Activated gamma-delta T cell treated with anti-CD3 and anti-CD28 coated beads, Interleukin-2, amount 50 U/mL, for 16 hours (primary cell): ENCODE measurements around the gene EZR.

Experiments
- DNase-seq: peaks from one replicate; pipeline ENCODE4 v3.0.0-alpha.2; 2020; ENCODE audit warnings: low read depth

The EZR gene

DNA sequence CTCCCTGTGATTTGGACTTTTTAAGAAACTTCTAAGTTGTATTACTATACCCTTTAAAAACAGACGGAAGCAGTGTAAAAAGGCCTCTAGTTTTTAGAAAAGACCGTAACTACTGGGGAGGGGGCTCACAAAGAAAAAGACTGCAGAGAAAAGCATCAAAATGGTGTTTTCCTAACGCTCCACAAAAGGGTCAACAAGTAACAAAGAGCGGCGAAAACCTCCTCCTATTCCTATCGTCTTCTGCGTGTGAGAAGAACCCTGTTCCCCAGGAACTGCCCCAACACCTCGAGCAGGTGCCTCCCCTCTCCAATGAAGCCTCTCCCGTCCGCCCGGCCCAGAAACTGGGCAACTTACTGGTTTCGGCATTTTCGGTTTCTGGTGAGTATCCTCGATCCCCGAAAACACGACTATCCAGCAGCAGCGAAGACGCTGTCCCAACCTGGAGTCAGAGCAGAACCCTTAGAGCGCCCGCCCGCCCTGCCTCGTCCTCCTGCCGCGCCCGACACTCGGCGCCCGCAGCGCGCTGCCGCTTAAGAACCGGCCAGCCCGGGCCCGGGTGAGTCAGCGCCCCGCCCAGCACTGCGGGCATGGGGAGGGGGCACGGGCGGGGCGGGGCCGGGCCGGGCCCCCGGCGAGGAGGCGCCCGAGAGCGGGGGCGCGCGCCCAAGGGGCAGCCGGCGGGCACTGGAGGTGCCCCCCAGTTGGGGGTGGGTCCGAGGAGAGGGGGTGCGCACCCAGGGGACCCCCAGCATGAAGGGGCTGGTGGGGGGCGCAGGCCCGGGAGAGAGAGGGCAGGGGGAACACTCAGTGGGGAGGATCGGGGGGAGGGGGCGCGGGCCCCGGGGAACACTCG is 1.2 kb downstream of the EZR start:
- DNase-seq = peak; percentile 71

DNA sequence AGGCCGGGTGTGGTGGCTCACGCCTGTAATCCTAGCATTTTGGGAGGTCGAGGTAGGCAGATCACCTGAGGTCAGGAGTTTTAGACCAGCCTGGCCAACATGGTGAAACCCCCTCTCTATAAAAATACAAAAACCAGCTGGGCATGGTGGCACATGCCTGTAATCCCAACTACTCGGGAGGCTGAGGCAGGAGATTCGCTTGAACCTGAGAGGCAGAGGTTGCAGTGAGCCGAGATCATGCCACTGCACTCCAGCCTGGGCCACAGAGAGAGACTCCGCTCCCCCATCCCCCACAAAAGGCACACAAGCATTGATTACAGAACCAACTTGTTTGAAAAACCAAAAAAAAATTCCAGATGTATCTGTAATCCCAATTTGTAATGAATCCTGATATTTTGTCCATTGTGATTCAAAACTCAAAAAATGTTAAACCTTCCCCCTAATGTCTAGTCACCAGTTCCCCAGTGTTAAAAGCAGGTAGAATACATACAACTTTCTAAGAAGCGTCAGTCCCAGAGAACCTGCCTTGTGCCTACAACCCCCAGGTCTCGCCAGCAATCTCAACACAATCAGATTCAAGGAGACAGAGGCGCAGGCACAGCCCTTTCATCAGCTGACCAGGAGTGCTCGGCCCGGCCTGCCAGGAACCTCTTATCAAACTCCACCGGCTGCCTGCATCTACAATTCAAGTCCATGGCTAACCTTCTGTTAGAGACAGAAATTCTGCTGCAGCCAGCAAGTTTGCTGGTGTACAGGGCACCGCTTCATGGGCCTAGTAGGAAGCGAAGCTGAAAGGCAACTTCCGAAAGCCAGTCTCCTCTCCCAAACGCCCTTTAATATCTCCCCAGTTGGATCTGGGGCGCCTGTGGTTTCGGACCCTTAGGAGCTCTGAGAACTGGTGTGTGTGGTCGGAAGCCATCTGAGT is 2.1 kb downstream of the EZR start:
- no peak for DNase-seq

DNA sequence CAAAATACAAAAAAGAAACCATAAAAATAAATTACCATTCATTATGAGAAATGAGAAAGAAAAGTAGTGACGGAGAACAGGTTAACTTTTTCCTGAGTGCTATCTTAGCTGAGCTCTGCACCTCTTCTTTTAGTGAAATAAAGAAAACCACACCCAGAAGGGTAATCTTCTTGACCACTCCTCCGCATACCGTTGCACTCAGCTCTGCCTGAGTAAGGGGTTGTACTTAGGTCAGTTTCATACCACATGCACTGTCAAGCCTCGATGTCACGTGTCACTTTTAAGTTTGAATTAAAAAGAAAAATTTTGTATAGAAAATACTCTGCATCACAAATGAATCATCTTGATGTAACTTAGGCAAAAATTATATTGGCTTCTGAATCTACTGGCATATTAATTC is 2.8 kb downstream of the EZR start:
- no peak for DNase-seq

DNA sequence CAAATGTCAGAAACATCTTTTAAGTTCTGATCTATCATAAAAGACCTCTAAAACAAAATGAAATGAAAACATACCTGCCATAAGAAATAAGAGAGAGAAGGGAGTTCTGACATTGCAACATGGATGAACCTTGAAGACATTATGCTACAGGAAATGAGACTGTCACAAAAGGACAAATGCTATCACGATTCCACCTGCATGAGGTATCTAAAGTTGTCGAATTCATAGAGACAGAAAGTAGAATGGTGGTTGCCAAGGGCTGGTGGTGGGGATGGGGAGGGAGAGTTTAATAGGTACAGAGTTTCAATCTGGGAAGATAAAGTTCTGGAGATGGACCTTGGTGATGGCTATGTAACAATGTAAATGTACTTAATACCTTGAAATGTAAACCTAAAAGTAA is 3.3 kb downstream of the EZR start:
- no peak for DNase-seq

DNA sequence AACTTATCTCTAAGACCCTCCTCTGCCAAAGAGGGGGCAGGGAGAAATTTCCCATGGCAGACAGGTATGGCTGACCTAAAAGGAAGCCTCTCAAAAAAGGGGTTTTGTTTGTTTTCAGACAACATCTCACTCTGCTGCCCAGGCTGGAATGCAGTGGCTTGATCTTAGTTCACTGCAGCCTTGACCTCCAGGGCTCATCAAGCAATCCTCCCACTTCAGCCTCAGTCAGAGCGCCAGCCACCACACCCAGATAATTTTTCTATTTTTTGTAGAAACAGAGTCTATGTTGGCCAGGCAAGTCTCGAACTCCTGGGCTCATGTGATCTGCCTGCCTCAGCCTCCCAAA is 3.8 kb downstream of the EZR start:
- no peak for DNase-seq

DNA sequence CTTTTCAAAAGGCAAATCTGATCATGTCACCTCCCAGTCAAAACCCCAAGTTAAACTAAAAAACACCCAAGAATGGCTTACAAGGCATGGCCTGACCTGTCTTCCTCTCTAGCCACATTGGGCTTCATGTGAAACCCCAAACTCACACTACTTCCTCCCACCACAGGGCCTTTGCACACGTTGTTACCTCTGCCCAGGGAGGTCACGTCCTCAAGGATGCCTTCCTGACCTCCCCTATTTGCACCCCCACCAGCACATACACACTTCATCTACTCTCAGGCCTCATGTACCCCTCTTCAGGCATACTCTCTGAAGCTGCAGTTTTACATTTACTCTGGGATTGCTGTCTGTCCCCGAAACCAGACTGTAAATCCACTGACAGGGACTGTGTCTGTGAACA is 6.1 kb downstream of the EZR start:
- DNase-seq = no peak

DNA sequence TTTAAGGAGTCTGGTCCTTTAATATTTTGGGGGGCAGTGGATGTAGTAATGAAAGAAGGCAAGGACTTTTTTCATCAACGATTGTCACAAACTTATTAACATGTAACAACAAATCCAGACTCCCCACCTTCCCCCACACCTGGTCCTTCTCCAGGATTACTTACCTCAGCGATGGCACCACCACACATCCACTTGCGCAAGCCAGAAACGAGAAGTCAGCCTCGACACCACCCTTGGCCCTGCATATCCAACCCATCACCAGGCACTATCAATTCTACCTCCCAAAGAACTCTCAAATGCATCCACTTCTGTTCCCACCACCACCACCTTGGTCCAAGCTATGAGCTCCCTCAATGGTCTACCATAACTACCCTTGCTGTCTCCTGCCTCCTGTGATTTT is 6.6 kb downstream of the EZR start:
- no peak for DNase-seq

DNA sequence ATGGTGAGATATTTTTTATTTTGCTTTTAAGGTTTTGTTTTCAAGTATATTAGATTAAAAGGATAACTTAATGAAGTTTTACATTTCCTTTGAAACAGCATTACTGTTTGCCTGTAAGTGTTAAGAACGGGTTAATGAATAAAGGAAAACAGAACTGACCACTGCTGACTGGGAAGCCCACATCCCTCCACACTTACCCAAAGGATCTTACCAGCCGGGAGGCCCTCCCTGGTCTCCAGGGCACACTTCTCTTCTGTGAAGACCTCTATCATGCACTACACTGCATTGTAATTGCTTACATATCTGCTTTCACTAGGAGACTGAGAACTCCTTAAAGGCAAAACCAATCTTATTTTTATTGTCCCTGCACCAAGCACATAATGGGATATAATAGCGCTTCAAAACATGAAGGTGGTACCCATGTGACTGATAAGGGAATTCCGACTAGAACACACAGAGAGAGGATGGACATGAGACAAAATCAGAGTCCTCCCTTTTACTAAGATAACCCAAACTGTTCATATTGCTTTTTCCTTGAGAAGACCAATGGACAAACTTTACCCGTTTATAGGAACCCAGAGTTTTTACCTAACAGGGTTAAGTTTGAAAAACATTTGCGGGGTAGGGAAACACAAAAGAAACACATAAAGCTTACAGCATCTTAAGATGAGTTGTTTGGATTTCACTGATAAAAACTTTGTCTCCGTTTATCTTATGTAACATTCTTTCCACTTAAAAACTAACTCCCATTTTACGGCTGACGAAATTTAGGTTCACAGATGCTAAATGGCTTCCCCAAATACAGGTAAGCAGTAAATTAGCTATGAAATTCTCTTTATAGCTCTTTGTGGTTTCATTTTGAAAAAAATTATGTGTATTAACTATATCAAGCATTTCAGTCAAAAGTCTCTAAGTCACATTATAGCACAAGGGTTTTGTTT is 8.7 kb downstream of the EZR start:
- no peak for DNase-seq

DNA sequence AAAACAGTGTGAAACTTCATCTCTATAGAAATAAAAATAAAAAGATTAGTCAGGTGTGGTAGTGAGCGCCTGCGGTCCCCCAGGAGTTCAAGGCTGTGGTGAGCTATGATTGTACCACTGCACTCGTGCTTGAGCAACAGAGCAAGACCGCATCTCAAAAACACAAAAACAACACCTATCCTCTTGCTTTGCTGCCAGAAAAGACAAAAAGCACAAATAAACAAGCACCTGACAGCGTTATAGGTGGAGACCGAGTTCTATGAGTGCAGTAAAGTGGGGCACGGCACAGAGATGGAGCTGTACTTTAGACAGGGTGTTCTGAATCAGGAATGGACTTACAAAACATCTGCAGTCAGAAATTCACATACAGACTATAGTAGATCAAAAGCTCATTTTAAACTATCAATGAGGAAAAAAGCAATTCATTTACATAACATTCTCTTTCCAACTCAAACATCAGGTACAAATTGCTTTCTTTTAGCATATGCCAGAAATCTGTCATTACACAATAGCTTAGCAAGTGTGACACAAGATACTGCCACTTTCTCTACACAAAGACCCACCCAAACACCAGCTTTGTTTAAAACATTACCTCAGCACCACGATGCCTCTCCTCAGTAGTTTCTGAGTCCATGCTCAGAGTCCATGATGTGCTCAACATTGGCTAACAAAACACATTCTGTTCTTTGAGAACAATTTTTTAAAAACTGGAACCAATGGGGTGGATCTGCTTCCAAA is 10.1 kb downstream of the EZR start:
- no peak for DNase-seq

DNA sequence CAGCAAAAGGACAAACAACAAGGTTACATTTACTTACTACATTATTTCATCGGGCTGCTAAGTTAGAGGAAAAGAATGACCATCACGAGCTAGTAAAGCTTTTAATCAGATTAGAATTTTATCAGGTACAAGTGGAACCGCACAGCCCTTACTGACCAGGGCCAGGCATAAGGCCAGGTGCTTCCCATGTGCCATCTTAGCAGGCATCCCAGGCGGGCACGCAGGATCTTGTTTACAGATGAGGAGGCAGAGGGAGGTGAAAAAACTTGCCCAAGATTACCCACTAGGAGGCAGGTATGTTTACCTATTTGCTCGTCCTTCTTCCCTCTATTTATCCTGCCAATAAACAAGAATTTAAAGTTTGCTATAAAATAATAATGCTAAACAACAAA is 10.7 kb downstream of the EZR start:
- DNase-seq = no peak

DNA sequence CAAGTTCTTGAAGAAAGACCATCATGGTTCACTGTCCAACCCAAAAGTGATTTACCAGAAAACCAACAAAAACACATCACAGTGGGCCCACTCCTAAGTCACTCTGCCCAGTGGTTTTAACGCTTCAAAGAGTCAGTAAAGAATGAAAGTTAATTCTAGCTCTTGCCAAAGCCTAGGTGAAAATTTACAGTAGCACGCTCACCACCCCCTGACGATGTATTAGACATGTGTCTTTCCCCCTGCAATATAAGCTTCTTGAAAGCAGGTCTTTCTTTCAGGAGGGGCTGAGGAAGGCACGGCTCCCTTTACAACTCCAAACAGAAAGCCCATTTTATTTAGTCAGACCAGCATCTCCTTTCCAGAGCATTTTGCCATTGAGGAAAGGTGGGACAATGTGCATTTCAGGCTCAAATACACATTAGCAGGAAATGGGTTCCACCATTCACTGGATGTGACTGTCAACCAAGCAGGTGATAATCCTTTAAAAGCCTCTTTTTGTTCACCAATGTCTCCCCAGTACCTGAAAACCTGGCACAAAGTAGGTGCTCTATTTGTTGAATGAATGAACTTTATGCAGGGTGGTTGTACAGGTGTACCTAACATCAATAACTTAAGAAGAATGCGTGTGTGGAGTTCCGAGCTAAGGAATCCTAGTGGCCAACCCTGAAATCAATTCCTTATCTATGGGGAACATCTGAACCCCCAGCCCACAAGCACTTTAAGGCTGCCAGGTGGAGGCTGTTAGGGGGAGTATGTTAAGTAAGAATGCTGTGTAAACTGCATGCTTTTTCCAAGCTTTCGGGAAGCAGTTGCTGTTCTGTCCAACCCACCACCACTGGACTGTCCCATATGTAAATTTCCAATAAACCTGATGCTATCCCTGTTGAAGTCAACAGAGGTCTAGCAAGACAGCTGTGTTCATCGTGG is 11.4 kb downstream of the EZR start:
- no peak for DNase-seq

DNA sequence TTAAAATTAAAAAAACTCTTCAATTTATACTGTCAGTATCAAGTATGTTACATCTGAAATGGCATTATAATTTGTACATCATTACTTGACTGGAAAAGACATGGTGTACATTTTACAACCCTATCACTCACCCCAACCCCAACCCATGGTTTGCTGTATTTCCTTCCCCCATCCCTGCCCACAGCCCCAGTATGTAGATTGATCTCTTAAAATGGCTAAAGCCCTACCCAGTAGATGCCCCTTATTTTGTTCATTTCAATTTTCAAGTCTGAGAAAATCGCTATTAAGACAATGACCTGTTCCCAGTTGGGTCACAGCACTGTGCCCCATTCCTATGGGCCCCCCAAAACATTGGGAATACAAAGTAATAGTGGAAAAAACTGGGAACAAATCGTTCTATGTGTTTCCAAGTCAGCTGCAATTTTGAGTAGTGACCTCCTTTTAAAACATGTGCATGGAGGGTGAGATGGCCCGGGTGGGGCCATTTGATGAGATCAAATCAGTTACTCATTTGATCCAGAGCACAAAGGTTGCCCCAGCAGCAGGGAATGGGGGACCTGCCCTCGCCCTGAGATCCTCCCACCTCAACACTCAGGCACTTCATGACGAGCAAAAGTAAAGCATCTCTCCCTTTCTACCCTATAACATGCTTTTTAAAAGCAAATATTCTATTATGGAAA is 13.3 kb downstream of the EZR start:
- DNase-seq = no peak

DNA sequence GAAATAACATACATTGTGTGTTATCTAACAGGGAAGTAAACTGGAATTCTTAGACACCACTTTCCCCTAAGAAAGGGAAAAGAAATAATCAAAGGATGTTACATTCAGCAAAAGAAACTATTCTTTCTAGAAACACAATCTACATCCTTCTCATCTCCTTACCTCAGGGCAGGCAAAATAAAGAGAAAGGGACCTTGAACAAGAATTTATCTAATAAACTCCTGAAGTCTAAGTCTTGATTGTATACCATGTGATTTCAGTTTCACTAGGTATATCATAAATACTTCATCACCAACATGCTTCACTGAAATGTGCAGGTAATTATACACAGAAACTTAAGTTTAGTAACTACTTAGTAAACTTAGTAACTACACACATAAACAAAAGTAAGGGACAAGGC is 15.0 kb downstream of the EZR start:
- no peak for DNase-seq

DNA sequence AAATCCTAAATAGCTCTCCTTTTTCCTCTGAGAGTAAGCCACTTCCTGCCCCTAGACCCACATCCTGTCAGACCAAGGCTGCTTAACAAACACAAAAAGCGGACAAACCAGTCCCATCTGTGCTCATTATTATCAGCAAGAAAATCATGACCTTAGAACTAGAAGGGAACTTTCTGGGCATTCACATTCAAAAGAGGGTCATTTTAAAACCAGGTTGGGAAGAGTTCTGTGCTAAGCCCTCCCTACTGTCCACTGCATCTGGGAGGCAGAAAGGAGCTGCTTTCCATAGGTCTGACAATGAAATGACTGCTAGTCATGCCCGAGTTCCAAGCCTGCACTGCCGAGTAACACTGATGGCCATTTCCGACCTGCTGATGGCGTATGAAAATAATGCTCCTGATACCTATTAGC is 15.4 kb downstream of the EZR start:
- no peak for DNase-seq

DNA sequence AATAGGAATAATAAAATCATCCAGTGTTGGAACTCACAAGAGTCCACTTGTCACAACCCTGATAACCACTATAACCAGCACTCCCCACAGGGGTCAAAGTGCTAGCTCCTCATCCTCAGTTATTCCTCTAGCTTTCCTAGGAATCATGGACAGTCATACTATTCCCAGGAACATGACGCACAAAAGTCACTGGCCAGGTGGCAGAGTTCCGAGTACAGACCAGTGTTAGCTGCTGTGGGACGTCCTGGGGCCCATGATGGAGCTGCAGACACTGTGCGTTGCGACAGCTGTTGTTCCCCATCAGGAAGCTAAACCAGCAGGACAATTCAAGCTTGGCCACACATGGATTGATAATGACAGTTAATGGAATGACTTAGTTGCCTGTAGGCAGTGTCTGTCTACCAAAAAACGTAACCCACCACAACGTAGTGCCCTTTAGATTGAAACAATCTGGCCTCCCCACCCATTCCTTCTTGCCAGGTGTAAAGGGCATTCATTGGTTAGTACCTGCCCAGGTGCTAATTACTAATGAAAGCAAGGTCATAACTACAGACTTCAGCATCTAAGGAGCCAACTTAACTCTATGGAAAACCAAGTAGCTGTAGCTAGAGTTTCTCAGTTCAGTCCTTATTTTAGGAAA is 17.4 kb downstream of the EZR start:
- no peak for DNase-seq

DNA sequence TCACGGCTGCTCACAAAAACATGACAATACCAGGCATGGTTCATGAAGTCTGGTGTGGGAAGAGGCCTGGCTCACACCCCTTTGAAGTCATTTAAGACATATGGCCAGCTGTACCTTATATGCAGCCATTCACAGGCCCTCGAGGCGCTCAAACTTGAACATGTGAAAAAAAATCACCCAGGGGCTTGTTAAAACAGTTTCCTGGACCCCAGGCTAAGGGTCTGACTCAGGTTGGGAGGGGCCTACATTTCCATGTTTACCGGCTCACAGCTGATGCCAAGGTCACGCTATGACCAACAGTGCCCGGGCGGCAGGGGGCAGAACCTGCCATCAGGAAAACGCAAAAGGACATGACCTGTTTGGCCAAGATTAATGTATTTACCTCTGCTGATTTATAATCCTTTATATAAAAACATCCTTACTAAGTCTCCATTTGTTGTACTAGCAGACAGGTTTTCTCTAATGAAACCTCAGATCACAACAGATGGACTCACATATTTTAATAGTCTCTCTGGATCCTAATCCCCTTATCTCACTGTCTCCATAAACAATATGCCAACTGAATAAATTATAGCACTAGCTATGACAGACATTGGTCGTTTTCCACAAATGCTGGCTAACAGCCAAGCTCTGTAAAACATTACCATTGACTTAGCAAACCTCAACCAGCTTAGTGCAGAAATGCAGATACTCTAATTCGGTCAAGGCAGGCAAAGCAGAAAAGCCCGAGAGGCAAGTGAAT is 19.9 kb downstream of the EZR start:
- no peak for DNase-seq

DNA sequence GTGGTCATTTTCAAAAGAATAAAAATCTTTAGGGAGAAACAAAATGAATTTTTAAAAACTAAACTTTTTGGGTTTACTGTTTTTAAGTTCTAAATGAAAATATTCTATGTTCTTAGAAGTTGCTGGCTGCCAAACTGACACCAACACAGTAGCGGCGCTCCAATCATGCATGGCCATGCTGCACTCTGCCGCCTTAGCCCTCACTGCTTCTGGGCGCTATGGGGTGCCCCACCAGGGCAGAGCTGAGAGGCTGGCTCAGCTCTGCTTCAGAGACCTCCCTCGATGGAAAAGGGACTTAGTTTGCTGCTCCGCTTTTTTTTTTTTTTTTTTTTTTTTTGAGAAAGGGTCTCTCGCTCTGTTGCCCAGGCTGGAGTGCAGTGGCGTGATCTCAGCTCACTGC is 20.9 kb downstream of the EZR start:
- no peak for DNase-seq
